Esophagus squamous epithelium (tissue), 5 donors: ENCODE results near the gene PHLDA1. TPM values are rescaled to one million over a fixed set of nuclear protein-coding genes. Genes with fewer than 3 reads are reported as not detected.
"Not testable (repeated sequence)": the region's sequence is repeated elsewhere in the genome, so short reads cannot be mapped to it uniquely, and the experiment has no call there.

Experiments
- DNase-seq: peaks from one replicate; lab custom pipeline; 2025; lab: John Stamatoyannopoulos, UW
- H3K27ac ChIP-seq, 4 donors: fragments of 200-600 bp; sonication (generic); one replicate each; pipeline ENCODE4 v1.5.1; 2016 to 2019; ENCODE audit warnings: mild to moderate bottlenecking in 1 of 4
- H3K27me3 ChIP-seq, 4 donors: fragments of 200-600 bp; sonication (generic); 1 replicate in 3 of 4; 2 replicates in 1 of 4; pipeline versions ENCODE4 v1.5.1 to v1.6.0; 2017 to 2021; ENCODE audit warnings: antibody characterized with exemption in 1 of 4
- H3K36me3 ChIP-seq, 3 donors: fragments of 200-600 bp; sonication (generic); one replicate each; pipeline ENCODE4 v1.5.1; 2016 to 2019
- H3K4me1 ChIP-seq, 3 donors: fragments of 200-600 bp; sonication (generic); one replicate each; pipeline ENCODE4 v1.5.1; 2017 to 2019
- H3K4me3 ChIP-seq, 4 donors: fragments of 200-600 bp; sonication (generic); 1 replicate in 3 of 4; 2 replicates in 1 of 4; pipeline ENCODE4 v1.5.1; 2016 to 2019; ENCODE audit warnings: mild to moderate bottlenecking in 2 of 4, moderate library complexity in 1 of 4
- H3K9me3 ChIP-seq, 3 donors: fragments of 200-600 bp; sonication (generic); one replicate each; pipeline ENCODE4 v1.5.1; 2016 to 2019
- CTCF ChIP-seq, 6 experiments: fragments of 450-650 bp in 4 of 6; fragments of 200-600 bp in 2 of 6; sonication (generic) in 2 of 6; IDR thresholded peaks; one replicate each; pipeline ENCODE4 v1.5.1; 2016 to 2019; ENCODE audit warnings: antibody characterized with exemption in 6 of 6, mild to moderate bottlenecking in 4 of 6, moderate library complexity in 4 of 6
- POLR2A ChIP-seq, 4 donors: fragments of 450-650 bp; IDR thresholded peaks; one replicate each; pipeline ENCODE4 v1.6.1; 2017; ENCODE audit warnings: antibody characterized with exemption in 4 of 4, mild to moderate bottlenecking in 4 of 4, moderate library complexity in 3 of 4
- WGBS, 2 donors: methylation state at CpG; one replicate each; pipeline ENCODE4 v1.1.5; 2018; 5-methylcytosine and 5-hydroxymethylcytosine counted together
- intact Hi-C: fragments of 100-400 bp; cut with DNase I; formaldehyde crosslinking; loops from one replicate; pipeline ENCODE4 v1.15.0; 2022
- total RNA-seq, 4 donors: library from RNA; depleted of rRNA; stranded (reverse); fragments of >200 nt; gene quantifications; one replicate each; pipeline ENCODE4 v1.1.0, GENCODE V29; 2016
- donor health status: DM: yes; HTN: yes; CAD: no.

Gene PHLDA1
- total RNA-seq, 4 donors from 2014 or later, result 33.8 to 77.8 (median 56.7) TPM

- TF ChIP-seq CTCF (IDR thresholded peaks at IDR 0.05), result no peak
- no peak for TF ChIP-seq POLR2A (IDR thresholded peaks at IDR 0.05)
- Histone ChIP-seq H3K36me3 (no peaks in the 10 kb centered on the region), H3K4me3 (no peak overlapping the region), H3K27me3 (no peaks in the 10 kb centered on the region), H3K4me1 (peaks cover 0 to 3% (median 0%) of the 10 kb centered on the region in 3 donors), H3K9me3 (no peaks in the 10 kb centered on the region), H3K27ac (no peak overlapping the region)
- intact Hi-C loops, result no loop called here
- no peak for DNase-seq
- WGBS, 2 donors, result 55 to 78% methylated on average over 4 of the region's 4 CpGs
These were observed 41.2 kb downstream of the PHLDA1 start for GRCh38 chr12:75990189-75990912.

- H3K9me3 ChIP-seq, H3K27ac ChIP-seq, H3K27me3 ChIP-seq, H3K36me3 ChIP-seq, H3K4me3 ChIP-seq, DNase-seq, intact Hi-C loops: not testable (repeated sequence)
- peaks cover 0 to 22% (median 4%) of the 10 kb centered on the region in 3 donors for H3K4me1 ChIP-seq
- 88 to 94% methylated on average over 1 of the region's 1 CpG for WGBS, 2 donors
These were observed 43.9 kb downstream of the PHLDA1 start for GRCh38 chr12:75987709-75988108.

- 33 to 49% methylated on average over 9 of the region's 9 CpGs for WGBS, 2 donors
- H3K27me3 ChIP-seq, result no peaks in the 10 kb centered on the region
- intact Hi-C loops, result no loop called here
These were observed 45.4 kb downstream of the PHLDA1 start for GRCh38 chr12:75986001-75986746.

GRCh38 chr12:75985566-75985965, 46.0 kb downstream of the PHLDA1 start:
- Histone ChIP-seq H3K9me3 (no peaks in the 10 kb centered on the region), H3K27me3 (no peaks in the 10 kb centered on the region), H3K4me1 (peaks cover 0 to 37% (median 24%) of the 10 kb centered on the region in 3 donors), H3K4me3 (no peak overlapping the region), H3K27ac (no peak overlapping the region), H3K36me3 (no peaks in the 10 kb centered on the region)
- intact Hi-C loops, result no loop called here
- WGBS, 2 donors, result 72 to 84% methylated on average over 5 of the region's 5 CpGs
- no peak for DNase-seq
- TF ChIP-seq POLR2A (IDR thresholded peaks at IDR 0.05) (no peak), CTCF (IDR thresholded peaks at IDR 0.05) (no peak)

More at GRCh38 chr12:75986001-75986746, 45.4 kb downstream of the PHLDA1 start:
- Histone ChIP-seq H3K4me3 (no peak overlapping the region), H3K27ac (no peak overlapping the region), H3K4me1 (peaks cover 0 to 37% (median 18%) of the 10 kb centered on the region in 3 donors), H3K9me3 (no peaks in the 10 kb centered on the region), H3K36me3 (no peaks in the 10 kb centered on the region)
- DNase-seq, result no peak
- no peak for TF ChIP-seq CTCF (IDR thresholded peaks at IDR 0.05)
- no peak for TF ChIP-seq POLR2A (IDR thresholded peaks at IDR 0.05)

GRCh38 chr12:75984577-75985182, 46.9 kb downstream of the PHLDA1 start:
- intact Hi-C loops, result no loop called here
- 77 to 88% methylated on average over 7 of the region's 7 CpGs for WGBS, 2 donors
- H3K27ac ChIP-seq, result no peak overlapping the region

GRCh38 chr12:75983851-75984250, 47.7 kb downstream of the PHLDA1 start:
- DNase-seq, H3K27me3 ChIP-seq, intact Hi-C loops, H3K36me3 ChIP-seq, H3K9me3 ChIP-seq: not testable (repeated sequence)
- 24 to 80% methylated on average over 1 to 3 of the region's 4 CpGs for WGBS, 2 donors
- Histone ChIP-seq H3K4me1 (peaks cover 8 to 47% (median 30%) of the 10 kb centered on the region in 3 donors), H3K27ac (peak overlapping the region; percentile 44 to 71 (median 68)), H3K4me3 (peak overlapping the region; percentile 16 to 60 (median 38))

More at GRCh38 chr12:75984577-75985182, 46.9 kb downstream of the PHLDA1 start:
- no peak for DNase-seq
- H3K4me3 ChIP-seq, result no peak overlapping the region
- no peaks in the 10 kb centered on the region for H3K36me3 ChIP-seq
- peaks cover 0 to 39% (median 26%) of the 10 kb centered on the region in 3 donors for H3K4me1 ChIP-seq
- H3K9me3 ChIP-seq, result no peaks in the 10 kb centered on the region
- TF ChIP-seq POLR2A (IDR thresholded peaks at IDR 0.05), result no peak
- no peak for TF ChIP-seq CTCF (IDR thresholded peaks at IDR 0.05)
- H3K27me3 ChIP-seq, result no peaks in the 10 kb centered on the region
